H7 (cell line): ENCODE data around the gene MAGEB4. TPM values are rescaled to one million over a fixed set of nuclear protein-coding genes. Genes with fewer than 3 reads are reported as not detected.

Experiments
- DNase-seq: peaks from one replicate; pipeline ENCODE4 v3.0.0; 2012
- H3K27me3 ChIP-seq: 2 replicates; pipeline ENCODE4 v1.6.0; 2011; ENCODE audit warnings: mild to moderate bottlenecking, low read length; ENCODE audit not compliant: control insufficient read depth, insufficient read depth
- H3K36me3 ChIP-seq: replicated peaks from 2 replicates; pipeline ENCODE4 v1.5.1; 2011; ENCODE audit warnings: low read length; ENCODE audit not compliant: control insufficient read depth, insufficient read depth
- H3K4me3 ChIP-seq: 2 replicates; pipeline ENCODE4 v1.5.1; 2011; ENCODE audit warnings: low read depth, mild to moderate bottlenecking, control low read depth, low read length, moderate library complexity; ENCODE audit not compliant: insufficient read depth
- total RNA-seq: library from RNA; depleted of rRNA; stranded (reverse); fragments of >200 nt; shearing (Covaris generic); gene quantifications from 2 replicates; pipeline ENCODE4 v1.2.3, GENCODE V29; 2014; rRNA removed

The MAGEB4 gene
- total RNA-seq, 1 experiment from 2014 or later, result not detected

GRCh38 chrX:30261012-30261411 is 19.2 kb downstream of the MAGEB4 start:
- DNase-seq, result no peak
- Histone ChIP-seq H3K4me3 (no peak overlapping the region), H3K27me3 (no peaks in the 10 kb centered on the region), H3K36me3 (no peaks in the 10 kb centered on the region)

- Histone ChIP-seq H3K36me3 (no peaks in the 10 kb centered on the region), H3K27me3 (no peaks in the 10 kb centered on the region), H3K4me3 (no peak overlapping the region)
- no peak for DNase-seq
Observed at GRCh38 chrX:30262763-30263162, 21.0 kb downstream of the MAGEB4 start.

GRCh38 chrX:30270639-30271038 is 28.8 kb downstream of the MAGEB4 start:
- no peak overlapping the region for H3K4me3 ChIP-seq
- no peak for DNase-seq
- no peaks in the 10 kb centered on the region for H3K36me3 ChIP-seq
- H3K27me3 ChIP-seq, result no peaks in the 10 kb centered on the region

GRCh38 chrX:30275498-30275897 is 33.7 kb downstream of the MAGEB4 start:
- H3K27me3 ChIP-seq, result no peaks in the 10 kb centered on the region
- H3K36me3 ChIP-seq, result no peaks in the 10 kb centered on the region
- no peak for DNase-seq
- H3K4me3 ChIP-seq, result no peak overlapping the region

GRCh38 chrX:30278365-30278764 is 36.6 kb downstream of the MAGEB4 start:
- Histone ChIP-seq H3K36me3 (no peaks in the 10 kb centered on the region), H3K27me3 (no peaks in the 10 kb centered on the region), H3K4me3 (no peak overlapping the region)
- DNase-seq, result no peak

- Histone ChIP-seq H3K36me3 (no peaks in the 10 kb centered on the region), H3K27me3 (no peaks in the 10 kb centered on the region), H3K4me3 (no peak overlapping the region)
- DNase-seq, result no peak
Observed at GRCh38 chrX:30280428-30280827, 38.6 kb downstream of the MAGEB4 start.

GRCh38 chrX:30282527-30282926 is 40.7 kb downstream of the MAGEB4 start:
- H3K36me3 ChIP-seq, result no peaks in the 10 kb centered on the region
- H3K4me3 ChIP-seq, result no peak overlapping the region
- no peak for DNase-seq
- no peaks in the 10 kb centered on the region for H3K27me3 ChIP-seq

- no peak overlapping the region for H3K4me3 ChIP-seq
- no peaks in the 10 kb centered on the region for H3K36me3 ChIP-seq
- no peaks in the 10 kb centered on the region for H3K27me3 ChIP-seq
- DNase-seq, result no peak
Observed at GRCh38 chrX:30283456-30284200, 41.8 kb downstream of the MAGEB4 start.

Other genes starting within 250 kb of the MAGEB4 start
- gene MAGEB2, start 26.4 kb upstream of the MAGEB4 start, total RNA-seq, result 0.35 and 1.0 TPM in 2 replicates
- 0.26 and 0.80 TPM in 2 replicates for gene MAGEB3, start 11.3 kb upstream of the MAGEB4 start, total RNA-seq
- gene MAGEB1, start 5.1 kb downstream of the MAGEB4 start, total RNA-seq, result 0.30 and 0.45 TPM in 2 replicates
- gene NR0B1, start 67.4 kb downstream of the MAGEB4 start, total RNA-seq, result 0.45 and 0.52 TPM in 2 replicates